Small intestine (tissue), 7 donors: ENCODE measurements around the gene SIRT4. TPM values are rescaled to one million over a fixed set of nuclear protein-coding genes. Genes with fewer than 3 reads are reported as not detected.

ENCODE experiments used
- DNase-seq, 2 donors: peaks; one replicate each; pipeline versions ENCODE4 v3.0.0 to v3.0.0-alpha.2; 2013
- FAIRE-seq: peaks from 2 replicates; lab custom pipeline; 2012; peaks lifted over from hg19 to GRCh38; lab: Jason Lieb, UNC
- H3K27ac ChIP-seq, 3 donors: one replicate each; pipeline ENCODE4 v1.5.1; 2013; ENCODE audit warnings: low read length in 2 of 3, mild to moderate bottlenecking in 2 of 3, control low read depth in 1 of 3, inconsistent platforms in 1 of 3, low read depth in 1 of 3, moderate library complexity in 1 of 3
- H3K27me3 ChIP-seq, 3 donors: one replicate each; pipeline ENCODE4 v1.6.1; 2013; ENCODE audit warnings: low read length in 3 of 3, inconsistent platforms in 1 of 3; ENCODE audit not compliant: control insufficient read depth in 3 of 3, insufficient read depth in 3 of 3
- H3K36me3 ChIP-seq, 3 donors: one replicate each; pipeline ENCODE4 v1.6.1; 2013; ENCODE audit warnings: low read length in 3 of 3, inconsistent platforms in 1 of 3, low read depth in 1 of 3, mild to moderate bottlenecking in 1 of 3, moderate library complexity in 1 of 3; ENCODE audit not compliant: control insufficient read depth in 3 of 3, insufficient read depth in 2 of 3
- H3K4me1 ChIP-seq, 3 donors: one replicate each; pipeline ENCODE4 v1.6.1; 2013; ENCODE audit warnings: low read length in 2 of 3, inconsistent platforms in 1 of 3, low read depth in 1 of 3, mild to moderate bottlenecking in 1 of 3, moderate library complexity in 1 of 3; ENCODE audit not compliant: control insufficient read depth in 3 of 3, insufficient read depth in 2 of 3
- H3K4me3 ChIP-seq, 3 donors: one replicate each; pipeline ENCODE4 v1.5.1; 2013; ENCODE audit warnings: low read length in 3 of 3, control low read depth in 1 of 3, inconsistent platforms in 1 of 3, low read depth in 1 of 3, mild to moderate bottlenecking in 1 of 3, moderate library complexity in 1 of 3
- H3K9me3 ChIP-seq, 2 donors: one replicate each; pipeline ENCODE4 v1.6.1; 2013; ENCODE audit warnings: low read depth in 1 of 2, low read length in 1 of 2; ENCODE audit not compliant: control insufficient read depth in 2 of 2, insufficient read depth in 1 of 2
- WGBS, 3 donors: extraction: QIAGEN DNeasy Blood & Tissue Kit; methylation state at CpG; one replicate each; pipeline ENCODE4 v1.1.7; 2013; 5-methylcytosine and 5-hydroxymethylcytosine counted together
- polyA plus RNA-seq, 4 donors: library from polyadenylated mRNA; stranded (reverse) in 3 of 4; unstranded in 1 of 4; fragments of 200-250 nt in 3 of 4; fragments of 120-200 nt in 1 of 4; gene quantifications; one replicate each; pipeline versions ENCODE4 v1.2.1 to v1.2.3, GENCODE V29; 2013
- donor health status: healthy with polysubstance abuse.
- donor health status: control.
- donor health status: control.
- donor health status: Bipolar disorder and iron deficiency.
- donor health status: healthy.

SIRT4 gene
- polyA plus RNA-seq, 4 donors = 1.4 to 8.1 (median 2.5) TPM

DNA sequence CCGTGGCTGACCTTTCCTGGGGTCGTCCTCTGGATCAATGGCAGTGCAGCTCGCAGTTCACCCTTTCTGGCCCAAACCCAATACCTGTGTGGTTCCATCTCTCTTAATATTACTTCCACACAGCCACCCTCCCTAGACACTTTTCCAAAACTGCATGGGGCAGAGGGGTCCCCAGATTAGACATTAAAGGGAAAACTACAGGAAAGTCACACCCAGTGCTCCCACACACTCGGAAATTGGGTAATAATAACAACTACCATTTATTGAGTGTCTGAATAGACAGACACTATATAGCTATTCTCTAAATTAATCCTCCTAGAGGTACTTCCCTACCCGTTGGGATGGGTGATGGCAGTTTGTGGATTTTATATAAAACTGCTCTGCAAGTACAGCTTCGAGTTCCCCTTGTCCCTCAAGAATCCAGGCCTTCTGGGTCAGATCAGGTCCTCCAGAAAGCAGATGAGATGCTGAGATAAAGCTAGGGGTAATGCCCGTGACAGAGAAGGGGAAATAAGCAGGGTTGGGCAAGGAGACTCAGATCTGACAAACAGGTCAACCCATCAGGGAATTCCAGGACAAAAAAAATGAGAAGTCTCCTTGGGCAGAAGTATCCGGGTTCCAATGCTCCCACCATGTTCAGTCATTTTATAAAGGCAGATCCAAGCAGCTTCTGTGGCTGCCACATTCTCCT lies 35.8 kb upstream of the SIRT4 start:
- FAIRE-seq = no peak
- peaks cover 9 to 45% (median 12%) of the 10 kb centered on the region in 3 donors for H3K4me1 ChIP-seq
- peaks cover 0 to 19% (median 0%) of the 10 kb centered on the region in 3 donors for H3K36me3 ChIP-seq
- WGBS, 3 donors = 33 to 39% (median 37%) methylated on average over 8 of the region's 8 CpGs
- H3K4me3 ChIP-seq = no peak overlapping the region
- peak overlapping the region; percentile 17 to 45 (median 33) for H3K27ac ChIP-seq
- no peak for DNase-seq
- no peaks in the 10 kb centered on the region for H3K27me3 ChIP-seq
- no peaks in the 10 kb centered on the region for H3K9me3 ChIP-seq

DNA sequence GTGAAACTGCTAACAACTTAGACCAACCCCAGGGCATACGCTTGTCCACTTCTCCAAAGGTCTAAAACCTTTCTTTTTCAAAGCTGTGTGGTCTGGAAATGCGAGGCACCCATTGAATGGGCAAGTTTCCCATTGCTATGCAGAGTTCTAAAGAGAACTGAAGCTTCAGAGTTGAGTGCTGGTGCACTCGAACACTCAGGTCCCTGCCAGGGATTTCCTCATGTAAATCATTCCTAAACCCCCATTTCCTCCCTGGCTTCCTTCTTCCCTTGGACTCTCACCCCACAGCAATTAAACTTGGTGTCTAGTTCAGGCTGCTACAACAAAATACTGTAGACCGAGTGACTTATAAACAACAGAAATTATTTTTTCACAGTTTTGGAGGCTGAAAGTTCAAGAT lies 34.4 kb upstream of the SIRT4 start:
- peak; percentile 81 to 93 for DNase-seq
- peak overlapping the region; percentile 60 to 75 (median 73) for H3K27ac ChIP-seq
- no peak overlapping the region for H3K4me3 ChIP-seq
- no peaks in the 10 kb centered on the region for H3K27me3 ChIP-seq
- no peaks in the 10 kb centered on the region for H3K9me3 ChIP-seq
- peaks cover 3 to 31% (median 7%) of the 10 kb centered on the region in 3 donors for H3K4me1 ChIP-seq
- peaks cover 0 to 12% (median 0%) of the 10 kb centered on the region in 3 donors for H3K36me3 ChIP-seq
- 9 to 30% (median 26%) methylated on average over 4 of the region's 4 CpGs for WGBS, 3 donors
- no peak for FAIRE-seq

DNA sequence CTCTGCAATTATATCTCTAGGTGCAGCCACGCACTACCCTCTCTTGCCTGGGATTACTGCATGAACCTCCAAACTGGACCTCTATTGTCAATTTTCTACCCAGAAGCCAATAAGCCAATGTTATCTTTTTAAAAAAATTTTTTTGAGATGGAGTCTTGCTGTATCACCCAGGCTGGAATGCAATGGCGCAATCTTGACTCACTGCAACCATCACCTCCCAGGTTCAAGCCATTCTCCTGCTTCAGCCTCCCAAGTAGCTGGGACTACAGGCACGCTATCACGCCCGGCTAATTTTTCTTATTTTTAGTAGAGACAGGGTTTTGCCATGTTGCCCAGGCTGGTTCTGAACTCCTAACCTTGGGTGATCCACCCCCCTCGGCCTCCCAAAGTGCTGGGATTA lies 25.4 kb upstream of the SIRT4 start:
- DNase-seq (no peak), FAIRE-seq (no peak)
- Histone ChIP-seq H3K27me3 (no peaks in the 10 kb centered on the region), H3K36me3 (no peaks in the 10 kb centered on the region), H3K4me3 (no peak overlapping the region), H3K4me1 (no peaks in the 10 kb centered on the region), H3K9me3 (peaks cover 0 to 16% of the 10 kb centered on the region in 2 donors), H3K27ac (peak overlapping the region in 1 of 3 donors; percentile 38)
- WGBS, 3 donors = 92 to 95% (median 95%) methylated on average over 6 of the region's 6 CpGs

- H3K27ac ChIP-seq = no peak overlapping the region
- no peaks in the 10 kb centered on the region for H3K36me3 ChIP-seq
- peaks cover 0 to 16% of the 10 kb centered on the region in 2 donors for H3K9me3 ChIP-seq
- H3K4me1 ChIP-seq = peaks cover 0 to 2% (median 0%) of the 10 kb centered on the region in 3 donors
- no peaks in the 10 kb centered on the region for H3K27me3 ChIP-seq
- no peak for DNase-seq
- H3K4me3 ChIP-seq = no peak overlapping the region
- no peak for FAIRE-seq
- 93 to 96% (median 95%) methylated on average over 45 to 56 of the region's 57 CpGs for WGBS, 3 donors
Measured at GRCh38 chr12:120278137-120279069, 23.7 kb upstream of the SIRT4 start.

- Histone ChIP-seq H3K4me1 (peaks cover 0 to 3% (median 0%) of the 10 kb centered on the region in 3 donors), H3K36me3 (no peaks in the 10 kb centered on the region), H3K4me3 (no peak overlapping the region), H3K27ac (no peak overlapping the region), H3K27me3 (no peaks in the 10 kb centered on the region), H3K9me3 (peaks cover 0 to 11% of the 10 kb centered on the region in 2 donors)
- FAIRE-seq (no peak), DNase-seq (no peak)
- WGBS, 3 donors = 59 to 73% (median 68%) methylated on average over 7 of the region's 7 CpGs
Measured at GRCh38 chr12:120283318-120283717, 18.8 kb upstream of the SIRT4 start.

GRCh38 chr12:120284381-120284780 lies 17.7 kb upstream of the SIRT4 start:
- Histone ChIP-seq H3K4me3 (no peak overlapping the region), H3K27me3 (no peaks in the 10 kb centered on the region), H3K4me1 (peaks cover 0 to 3% (median 0%) of the 10 kb centered on the region in 3 donors), H3K9me3 (peaks cover 0 to under 1% of the 10 kb centered on the region in 2 donors), H3K27ac (no peak overlapping the region), H3K36me3 (no peaks in the 10 kb centered on the region)
- FAIRE-seq = no peak
- no peak for DNase-seq
- WGBS, 3 donors = 69 to 76% (median 75%) methylated on average over 3 of the region's 3 CpGs

- 59 to 73% (median 70%) methylated on average over 6 to 7 of the region's 7 CpGs for WGBS, 3 donors
Measured at GRCh38 chr12:120286768-120287490, 15.2 kb upstream of the SIRT4 start.

DNA sequence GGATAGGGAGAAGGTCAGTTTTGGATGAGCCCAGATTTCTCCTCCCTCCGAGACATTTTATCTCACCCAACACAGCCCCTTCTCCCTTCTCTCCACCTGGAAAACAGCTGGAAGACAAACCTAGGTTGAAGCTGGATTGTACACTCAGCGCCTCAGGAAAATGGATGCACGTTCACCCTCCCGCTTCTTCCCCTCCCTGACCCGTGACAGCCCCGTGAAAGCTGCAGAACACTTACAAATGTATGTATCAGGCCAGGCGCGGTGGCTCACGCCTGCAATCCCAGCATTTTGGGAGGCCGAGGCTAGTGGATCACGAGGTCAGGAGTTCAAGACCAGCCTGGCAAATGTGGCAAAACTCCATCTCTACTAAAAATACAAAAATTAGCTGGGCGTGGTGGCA lies 14.6 kb upstream of the SIRT4 start:
- 73 to 82% (median 78%) methylated on average over 12 of the region's 12 CpGs for WGBS, 3 donors
- Histone ChIP-seq H3K27ac (no peak overlapping the region), H3K36me3 (no peaks in the 10 kb centered on the region), H3K4me3 (no peak overlapping the region), H3K9me3 (no peaks in the 10 kb centered on the region), H3K4me1 (peaks cover 0 to 11% (median 0%) of the 10 kb centered on the region in 3 donors), H3K27me3 (no peaks in the 10 kb centered on the region)
- DNase-seq (no peak), FAIRE-seq (no peak)

More at GRCh38 chr12:120286768-120287490, 15.2 kb upstream of the SIRT4 start:
- Histone ChIP-seq H3K4me1 (peaks cover 0 to 11% (median 0%) of the 10 kb centered on the region in 3 donors), H3K4me3 (no peak overlapping the region), H3K9me3 (no peaks in the 10 kb centered on the region), H3K27me3 (no peaks in the 10 kb centered on the region), H3K27ac (no peak overlapping the region), H3K36me3 (no peaks in the 10 kb centered on the region)
- no peak for DNase-seq
- FAIRE-seq = no peak
